GM18951 (cell line): ENCODE data around the gene IL1RL1.
A peak's percentile ranks its signal among the peaks of the same experiment; 100 is the strongest.

Source experiments
- POLR2A ChIP-seq: IDR thresholded peaks from 4 replicates; pipeline ENCODE4 v1.6.1; 2011; ENCODE audit warnings: mild to moderate bottlenecking; ENCODE audit not compliant: insufficient read length, insufficient read depth; ENCODE audit errors: extremely low read depth
- in situ Hi-C: fragments of 300-500 bp; cut with MboI; formaldehyde crosslinking; loops from one replicate; pipeline ENCODE4 v1.12.0; 2022; ENCODE audit warnings: low sequenced_read_pairs, mixed read lengths, inconsistent platforms; ENCODE audit not compliant: unreplicated experiment

The IL1RL1 gene

GRCh38 chr2:102355526-102356380 lies 44.4 kb downstream of the IL1RL1 start, which contains the start of gene IL18R1:
Gene IL18R1, plus strand, starts transcription at chr2:102355796. Its CDS starts 6,865 bp downstream, at chr2:102362661.
- TF ChIP-seq POLR2A, result peak; percentile 43
- in situ Hi-C loops, result no loop called here

- in situ Hi-C loops, result no loop called here
- no peak for TF ChIP-seq POLR2A
Observed at GRCh38 chr2:102356381-102356712, 45.0 kb downstream of the IL1RL1 start.

GRCh38 chr2:102356741-102357140 lies 45.4 kb downstream of the IL1RL1 start:
- in situ Hi-C loops, result no loop called here
- no peak for TF ChIP-seq POLR2A

GRCh38 chr2:102357937-102358336 lies 46.6 kb downstream of the IL1RL1 start:
- no peak for TF ChIP-seq POLR2A
- in situ Hi-C loops, result no loop called here

GRCh38 chr2:102358496-102358895 lies 47.1 kb downstream of the IL1RL1 start:
- TF ChIP-seq POLR2A, result no peak
- in situ Hi-C loops, result no loop called here

- no peak for TF ChIP-seq POLR2A
- in situ Hi-C loops, result no loop called here
Observed at GRCh38 chr2:102359527-102359926, 48.2 kb downstream of the IL1RL1 start.

- in situ Hi-C loops, result no loop called here
- no peak for TF ChIP-seq POLR2A
Observed at GRCh38 chr2:102361632-102362241, 50.4 kb downstream of the IL1RL1 start.

- no peak for TF ChIP-seq POLR2A
- in situ Hi-C loops, result no loop called here
Observed at GRCh38 chr2:102365763-102366162, 54.4 kb downstream of the IL1RL1 start.

GRCh38 chr2:102366406-102367112 lies 55.2 kb downstream of the IL1RL1 start:
- TF ChIP-seq POLR2A, result no peak
- in situ Hi-C loops, result no loop called here

GRCh38 chr2:102367331-102367971 lies 56.1 kb downstream of the IL1RL1 start:
- in situ Hi-C loops, result no loop called here
- TF ChIP-seq POLR2A, result no peak

GRCh38 chr2:102368461-102369109 lies 57.2 kb downstream of the IL1RL1 start:
- no peak for TF ChIP-seq POLR2A
- in situ Hi-C loops, result no loop called here

GRCh38 chr2:102369866-102370265 lies 58.5 kb downstream of the IL1RL1 start:
- in situ Hi-C loops, result no loop called here
- no peak for TF ChIP-seq POLR2A
